Endodermal cell (in vitro differentiated cells): ENCODE data around the gene SDK1. TPM values are rescaled to one million over a fixed set of nuclear protein-coding genes. Genes with fewer than 3 reads are reported as not detected.

Experiments
- DNase-seq: peaks from one replicate; pipeline ENCODE4 v3.0.0-alpha.2; 2017
- H3K27ac ChIP-seq: 2 replicates; pipeline ENCODE4 v1.5.1; 2013; ENCODE audit warnings: mild to moderate bottlenecking, low read depth, low read length, moderate library complexity
- H3K27me3 ChIP-seq: 2 replicates; pipeline ENCODE4 v1.6.1; 2013; ENCODE audit warnings: mild to moderate bottlenecking, low read length, moderate library complexity; ENCODE audit not compliant: insufficient read depth, control insufficient read depth, poor library complexity, severe bottlenecking
- H3K36me3 ChIP-seq: 2 replicates; pipeline ENCODE4 v1.7.0; 2013; ENCODE audit warnings: mild to moderate bottlenecking, low read length, moderate library complexity; ENCODE audit not compliant: control insufficient read depth, insufficient read depth
- H3K4me1 ChIP-seq: one replicate; pipeline ENCODE4 v1.7.0; 2013; ENCODE audit warnings: low read length; ENCODE audit not compliant: control insufficient read depth, insufficient read depth
- H3K4me3 ChIP-seq: 2 replicates; pipeline ENCODE4 v1.5.1; 2013; ENCODE audit warnings: mild to moderate bottlenecking, low read length, moderate library complexity
- H3K9ac ChIP-seq: 2 replicates; pipeline ENCODE4 v1.6.1; 2013; ENCODE audit warnings: mild to moderate bottlenecking, low read length, moderate library complexity; ENCODE audit not compliant: poor library complexity, severe bottlenecking; ENCODE audit errors: extremely low read depth
- H3K9me3 ChIP-seq: 2 replicates; pipeline ENCODE4 v1.6.1; 2013; ENCODE audit warnings: mild to moderate bottlenecking, low read length, moderate library complexity; ENCODE audit not compliant: control insufficient read depth
- H3K27ac Mint-ChIP-seq: 2 replicates; pipeline ENCODE4 v1.8.0; 2020; ENCODE audit warnings: mixed read lengths
- H3K27me3 Mint-ChIP-seq: 2 replicates; pipeline ENCODE4 v1.8.0; 2021; ENCODE audit warnings: mild to moderate bottlenecking, mixed read lengths; ENCODE audit not compliant: insufficient read depth
- H3K36me3 Mint-ChIP-seq: 2 replicates; pipeline ENCODE4 v1.8.0; 2020; ENCODE audit warnings: low read depth, mixed read lengths
- H3K4me1 Mint-ChIP-seq: 2 replicates; pipeline ENCODE4 v1.8.0; 2020; ENCODE audit warnings: mixed read lengths
- H3K4me3 Mint-ChIP-seq: 2 replicates; pipeline ENCODE4 v1.8.0; 2020; ENCODE audit warnings: mild to moderate bottlenecking, moderate library complexity, mixed read lengths
- H3K9me3 Mint-ChIP-seq: 2 replicates; pipeline ENCODE4 v1.8.0; 2020; ENCODE audit warnings: mild to moderate bottlenecking, mixed read lengths
- CTCF ChIP-seq: fragments of 200-600 bp; sonication (generic); conservative IDR thresholded peaks from 2 replicates; pipeline ENCODE4 v1.5.0; 2021; ENCODE audit warnings: antibody characterized with exemption, mild to moderate bottlenecking
- WGBS, 2 experiments: methylation state at CpG; one replicate each; pipeline versions ENCODE4 v1.1.5 to v1.1.7; 2013; ENCODE audit warnings: missing lambda C conversion rate in 2 of 2, mixed read lengths in 1 of 2; ENCODE audit not compliant: insufficient coverage in 1 of 2, insufficient read length in 1 of 2; 5-methylcytosine and 5-hydroxymethylcytosine counted together
- total RNA-seq, 2 donors: library from RNA; stranded (reverse); fragmentation: NEBNext Ultra II Directional in 1 of 2; extraction: Animal tissue kit (Norgen Biotek cat#: 25700) in 1 of 2; gene quantifications; 2 replicates in 1 of 2; 3 replicates in 1 of 2; pipeline ENCODE4 v1.2.1, GENCODE V29; 2021

Gene SDK1
- total RNA-seq, 2 donors from 2014 or later: 22.7 to 23.1 TPM

GRCh38 chr7:3994764-3995163 lies 693.7 kb downstream of the SDK1 start:
- H3K4me3 ChIP-seq: no peak overlapping the region
- H3K9ac ChIP-seq: no peak overlapping the region
- peaks cover 1% of the 10 kb centered on the region for H3K27me3 Mint-ChIP-seq
- no peaks in the 10 kb centered on the region for H3K9me3 Mint-ChIP-seq
- 93 to 95% methylated on average over 4 to 5 of the region's 5 CpGs for WGBS, 2 experiments
- no peaks in the 10 kb centered on the region for H3K36me3 ChIP-seq
- H3K4me1 ChIP-seq: no peaks in the 10 kb centered on the region
- H3K27me3 ChIP-seq: no peaks in the 10 kb centered on the region
- H3K4me3 Mint-ChIP-seq: no peak overlapping the region
- no peak overlapping the region for H3K27ac ChIP-seq
- H3K4me1 Mint-ChIP-seq: peaks cover 3% of the 10 kb centered on the region
- H3K27ac Mint-ChIP-seq: no peak overlapping the region
- DNase-seq: no peak
- peaks cover 9% of the 10 kb centered on the region for H3K36me3 Mint-ChIP-seq
- no peak for TF ChIP-seq CTCF
- no peaks in the 10 kb centered on the region for H3K9me3 ChIP-seq

GRCh38 chr7:3995187-3995586 lies 694.1 kb downstream of the SDK1 start:
- peak; percentile 93 for DNase-seq
- H3K9me3 Mint-ChIP-seq: no peaks in the 10 kb centered on the region
- H3K27ac Mint-ChIP-seq: no peak overlapping the region
- Histone ChIP-seq H3K4me3 (no peak overlapping the region), H3K36me3 (no peaks in the 10 kb centered on the region), H3K9ac (no peak overlapping the region), H3K27me3 (no peaks in the 10 kb centered on the region), H3K9me3 (no peaks in the 10 kb centered on the region), H3K27ac (no peak overlapping the region), H3K4me1 (no peaks in the 10 kb centered on the region)
- no peak overlapping the region for H3K4me3 Mint-ChIP-seq
- 78 to 100% methylated on average over 1 to 7 of the region's 7 CpGs for WGBS, 2 experiments
- peaks cover 3% of the 10 kb centered on the region for H3K4me1 Mint-ChIP-seq
- H3K36me3 Mint-ChIP-seq: peaks cover 7% of the 10 kb centered on the region
- peak; percentile 85 for TF ChIP-seq CTCF
- H3K27me3 Mint-ChIP-seq: no peaks in the 10 kb centered on the region

GRCh38 chr7:3998060-3998459 lies 697.0 kb downstream of the SDK1 start:
- Histone ChIP-seq H3K36me3 (no peaks in the 10 kb centered on the region), H3K27ac (no peak overlapping the region), H3K27me3 (no peaks in the 10 kb centered on the region), H3K9me3 (no peaks in the 10 kb centered on the region), H3K4me1 (no peaks in the 10 kb centered on the region), H3K9ac (no peak overlapping the region), H3K4me3 (no peak overlapping the region)
- TF ChIP-seq CTCF: no peak
- no peaks in the 10 kb centered on the region for H3K27me3 Mint-ChIP-seq
- 84 to 92% methylated on average over 7 to 11 of the region's 11 CpGs for WGBS, 2 experiments
- no peak overlapping the region for H3K4me3 Mint-ChIP-seq
- no peaks in the 10 kb centered on the region for H3K9me3 Mint-ChIP-seq
- peaks cover 3% of the 10 kb centered on the region for H3K4me1 Mint-ChIP-seq
- no peak overlapping the region for H3K27ac Mint-ChIP-seq
- DNase-seq: no peak
- H3K36me3 Mint-ChIP-seq: no peaks in the 10 kb centered on the region
